ENCODE measurements around the gene EGR2.

The EGR2 gene

GRCh38 chr10:62816331-62817120, at the start of gene EGR2:
Gene EGR2, minus strand, starts transcription at chr10:62816366. Its CDS starts 337 bp downstream, at chr10:62816029.
- in situ Hi-C loops (cut with HindIII; ENCODE audit: low pct_unique_long_range_greater_than_20kb, low sequenced_read_pairs) = no loop called here
- TF ChIP-seq JUND (IDR thresholded peaks at IDR 0.05; ENCODE audit: low read depth) = no peak
- peak; percentile 96 to 100 for DNase-seq (ENCODE audit: low read depth in 1 of 2, low spot score in 1 of 2)

- DNase-seq (ENCODE audit: low read depth in 1 of 2, low spot score in 1 of 2) = no peak
- TF ChIP-seq JUND (IDR thresholded peaks at IDR 0.05; ENCODE audit: low read depth) = no peak
- in situ Hi-C loops (cut with HindIII; ENCODE audit: low pct_unique_long_range_greater_than_20kb, low sequenced_read_pairs) = no loop called here
These were observed 46.3 kb upstream of the EGR2 start for GRCh38 chr10:62862447-62862846.

- in situ Hi-C loops (cut with HindIII; ENCODE audit: low pct_unique_long_range_greater_than_20kb, low sequenced_read_pairs) = no loop called here
- no peak for TF ChIP-seq JUND (IDR thresholded peaks at IDR 0.05; ENCODE audit: low read depth)
- DNase-seq (ENCODE audit: low read depth in 1 of 2, low spot score in 1 of 2) = no peak
These were observed 45.3 kb upstream of the EGR2 start for GRCh38 chr10:62861507-62861906.

- TF ChIP-seq JUND (IDR thresholded peaks at IDR 0.05; ENCODE audit: low read depth) = no peak
- in situ Hi-C loops (cut with HindIII; ENCODE audit: low pct_unique_long_range_greater_than_20kb, low sequenced_read_pairs) = no loop called here
- DNase-seq (ENCODE audit: low read depth in 1 of 2, low spot score in 1 of 2) = no peak
These were observed 44.8 kb upstream of the EGR2 start for GRCh38 chr10:62860946-62861345.

- no peak for DNase-seq (ENCODE audit: low read depth in 1 of 2, low spot score in 1 of 2)
- in situ Hi-C loops (cut with HindIII; ENCODE audit: low pct_unique_long_range_greater_than_20kb, low sequenced_read_pairs) = no loop called here
- no peak for TF ChIP-seq JUND (IDR thresholded peaks at IDR 0.05; ENCODE audit: low read depth)
These were observed 42.2 kb upstream of the EGR2 start for GRCh38 chr10:62858364-62858763.

GRCh38 chr10:62856021-62856420, 39.9 kb upstream of the EGR2 start:
- DNase-seq (ENCODE audit: low read depth in 1 of 2, low spot score in 1 of 2) = no peak
- in situ Hi-C loops (cut with HindIII; ENCODE audit: low pct_unique_long_range_greater_than_20kb, low sequenced_read_pairs) = no loop called here

GRCh38 chr10:62853710-62854109, 37.5 kb upstream of the EGR2 start:
- in situ Hi-C loops (cut with HindIII; ENCODE audit: low pct_unique_long_range_greater_than_20kb, low sequenced_read_pairs) = no loop called here
- TF ChIP-seq JUND (IDR thresholded peaks at IDR 0.05; ENCODE audit: low read depth) = no peak
- DNase-seq (ENCODE audit: low read depth in 1 of 2, low spot score in 1 of 2) = no peak

More at GRCh38 chr10:62856021-62856420, 39.9 kb upstream of the EGR2 start:
- TF ChIP-seq JUND (IDR thresholded peaks at IDR 0.05; ENCODE audit: low read depth) = no peak

- no peak for DNase-seq (ENCODE audit: low read depth in 1 of 2, low spot score in 1 of 2)
- TF ChIP-seq JUND (IDR thresholded peaks at IDR 0.05; ENCODE audit: low read depth) = no peak
- in situ Hi-C loops (cut with HindIII; ENCODE audit: low pct_unique_long_range_greater_than_20kb, low sequenced_read_pairs) = no loop called here
These were observed 37.0 kb upstream of the EGR2 start for GRCh38 chr10:62852961-62853702.

GRCh38 chr10:62851442-62851841, 35.3 kb upstream of the EGR2 start:
- TF ChIP-seq JUND (IDR thresholded peaks at IDR 0.05; ENCODE audit: low read depth) = no peak
- DNase-seq (ENCODE audit: low read depth in 1 of 2, low spot score in 1 of 2) = no peak
- in situ Hi-C loops (cut with HindIII; ENCODE audit: low pct_unique_long_range_greater_than_20kb, low sequenced_read_pairs) = no loop called here

GRCh38 chr10:62850646-62851045, 34.5 kb upstream of the EGR2 start:
- no peak for DNase-seq (ENCODE audit: low read depth in 1 of 2, low spot score in 1 of 2)
- TF ChIP-seq JUND (IDR thresholded peaks at IDR 0.05; ENCODE audit: low read depth) = no peak
- in situ Hi-C loops (cut with HindIII; ENCODE audit: low pct_unique_long_range_greater_than_20kb, low sequenced_read_pairs) = no loop called here

- TF ChIP-seq JUND (IDR thresholded peaks at IDR 0.05; ENCODE audit: low read depth) = no peak
- DNase-seq (ENCODE audit: low read depth in 1 of 2, low spot score in 1 of 2) = no peak
- in situ Hi-C loops (cut with HindIII; ENCODE audit: low pct_unique_long_range_greater_than_20kb, low sequenced_read_pairs) = no loop called here
These were observed 31.3 kb upstream of the EGR2 start for GRCh38 chr10:62847433-62847832.

GRCh38 chr10:62844280-62845011, 28.3 kb upstream of the EGR2 start:
- no peak for DNase-seq (ENCODE audit: low read depth in 1 of 2, low spot score in 1 of 2)
- no peak for TF ChIP-seq JUND (IDR thresholded peaks at IDR 0.05; ENCODE audit: low read depth)
- in situ Hi-C loops (cut with HindIII; ENCODE audit: low pct_unique_long_range_greater_than_20kb, low sequenced_read_pairs) = no loop called here

- in situ Hi-C loops (cut with HindIII; ENCODE audit: low pct_unique_long_range_greater_than_20kb, low sequenced_read_pairs) = no loop called here
- no peak for DNase-seq (ENCODE audit: low read depth in 1 of 2, low spot score in 1 of 2)
- TF ChIP-seq JUND (IDR thresholded peaks at IDR 0.05; ENCODE audit: low read depth) = no peak
These were observed 27.4 kb upstream of the EGR2 start for GRCh38 chr10:62843600-62843999.

Measured in T47D (cell line).